Esophagus muscularis mucosa (tissue), 4 donors: ENCODE measurements around the gene DAB1. TPM values are rescaled to one million over a fixed set of nuclear protein-coding genes. Genes with fewer than 3 reads are reported as not detected.

Experiments
- DNase-seq: peaks from one replicate; pipeline ENCODE4 v3.0.0-alpha.2; 2017; ENCODE audit errors: extremely low spot score
- H3K27ac ChIP-seq, 4 donors: fragments of 200-600 bp; sonication (generic); replicated peaks in 1 of 4; 1 replicate in 3 of 4; 2 replicates in 1 of 4; pipeline ENCODE4 v1.5.1; 2016 to 2019; ENCODE audit warnings: mild to moderate bottlenecking in 1 of 4
- H3K27me3 ChIP-seq, 4 donors: fragments of 200-600 bp; sonication (generic); one replicate each; pipeline versions ENCODE4 v1.5.1 to v1.6.0; 2016 to 2019
- H3K36me3 ChIP-seq, 4 donors: fragments of 200-600 bp; sonication (generic); one replicate each; pipeline ENCODE4 v1.5.1; 2016 to 2019
- H3K4me1 ChIP-seq, 4 donors: fragments of 200-600 bp; sonication (generic); one replicate each; pipeline ENCODE4 v1.5.1; 2016 to 2019
- H3K4me3 ChIP-seq, 4 donors: fragments of 200-600 bp; sonication (generic); 1 replicate in 2 of 4; 2 replicates in 2 of 4; pipeline ENCODE4 v1.5.1; 2016 to 2019; ENCODE audit warnings: mild to moderate bottlenecking in 4 of 4, moderate library complexity in 1 of 4
- H3K9me3 ChIP-seq, 4 donors: fragments of 200-600 bp; sonication (generic); 1 replicate in 3 of 4; 2 replicates in 1 of 4; pipeline ENCODE4 v1.5.1; 2016 to 2019
- CTCF ChIP-seq, 3 experiments: fragments of 200-600 bp in 2 of 3; fragments of 450-650 bp in 1 of 3; sonication (generic) in 2 of 3; IDR thresholded peaks; one replicate each; pipeline ENCODE4 v1.5.1; 2017 to 2019; ENCODE audit warnings: antibody characterized with exemption in 3 of 3, mild to moderate bottlenecking in 2 of 3, moderate library complexity in 1 of 3
- EP300 ChIP-seq: sonication (generic); formaldehyde crosslinking; IDR thresholded peaks from one replicate; pipeline ENCODE4 v1.6.1; 2017; ENCODE audit warnings: antibody characterized with exemption
- POLR2A ChIP-seq: fragments of 450-650 bp; IDR thresholded peaks from one replicate; pipeline ENCODE4 v1.6.1; 2017; ENCODE audit warnings: antibody characterized with exemption, moderate library complexity, mild to moderate bottlenecking, low read depth
- POLR2AphosphoS5 ChIP-seq, 2 donors: sonication (generic); formaldehyde crosslinking; IDR thresholded peaks; one replicate each; pipeline ENCODE4 v1.6.1; 2017; ENCODE audit warnings: antibody characterized with exemption in 2 of 2
- WGBS: methylation state at CpG from one replicate; pipeline ENCODE4 v1.1.5; 2018; 5-methylcytosine and 5-hydroxymethylcytosine counted together
- intact Hi-C: fragments of 100-400 bp; cut with DNase I; formaldehyde crosslinking; loops from one replicate; pipeline ENCODE4 v1.15.1; 2023
- total RNA-seq, 4 donors: library from RNA; depleted of rRNA; stranded (reverse); fragments of >200 nt; gene quantifications; one replicate each; pipeline versions ENCODE4 v1.1.0 to v1.2.1, GENCODE V29; 2016

DAB1 gene
- total RNA-seq, 4 donors from 2014 or later: 0.26 to 1.3 (median 0.37) TPM

- 70% methylated on average over 2 of the region's 2 CpGs for WGBS
- Histone ChIP-seq H3K27ac (no peak overlapping the region), H3K4me1 (no peaks in the 10 kb centered on the region), H3K27me3 (no peaks in the 10 kb centered on the region), H3K36me3 (no peaks in the 10 kb centered on the region), H3K4me3 (no peak overlapping the region), H3K9me3 (no peaks in the 10 kb centered on the region)
- intact Hi-C loops: no loop called here
- DNase-seq: no peak
- TF ChIP-seq POLR2AphosphoS5 (IDR thresholded peaks at IDR 0.05) (no peak), CTCF (IDR thresholded peaks at IDR 0.05) (no peak), POLR2A (no peak), EP300 (no peak)
These were observed 45.3 kb downstream of the DAB1 start for GRCh38 chr1:57378534-57378933.

- TF ChIP-seq CTCF (IDR thresholded peaks at IDR 0.05) (no peak), POLR2AphosphoS5 (IDR thresholded peaks at IDR 0.05) (no peak), POLR2A (no peak), EP300 (no peak)
- H3K9me3 ChIP-seq: no peaks in the 10 kb centered on the region
- H3K36me3 ChIP-seq: no peaks in the 10 kb centered on the region
- H3K4me3 ChIP-seq: no peak overlapping the region
- no peak overlapping the region for H3K27ac ChIP-seq
- H3K4me1 ChIP-seq: peaks cover 0 to under 1% (median 0%) of the 10 kb centered on the region in 4 donors
- intact Hi-C loops: no loop called here
- DNase-seq: no peak
- no peaks in the 10 kb centered on the region for H3K27me3 ChIP-seq
- 86% methylated on average over 4 of the region's 4 CpGs for WGBS
These were observed 46.3 kb downstream of the DAB1 start for GRCh38 chr1:57377339-57378139.

- 67% methylated on average over 1 of the region's 1 CpG for WGBS
- Histone ChIP-seq H3K36me3 (no peaks in the 10 kb centered on the region), H3K4me3 (no peak overlapping the region), H3K27ac (no peak overlapping the region), H3K9me3 (no peaks in the 10 kb centered on the region), H3K4me1 (peaks cover 0 to 4% (median 0%) of the 10 kb centered on the region in 4 donors), H3K27me3 (no peaks in the 10 kb centered on the region)
- intact Hi-C loops: no loop called here
- no peak for TF ChIP-seq POLR2A
- TF ChIP-seq POLR2AphosphoS5 (IDR thresholded peaks at IDR 0.05): no peak
- TF ChIP-seq CTCF (IDR thresholded peaks at IDR 0.05): no peak
- no peak for TF ChIP-seq EP300
- no peak for DNase-seq
These were observed 47.8 kb downstream of the DAB1 start for GRCh38 chr1:57376041-57376440.

GRCh38 chr1:57369889-57370288, 54.0 kb downstream of the DAB1 start:
- no peak overlapping the region for H3K4me3 ChIP-seq
- intact Hi-C loops: no loop called here
- no peaks in the 10 kb centered on the region for H3K27me3 ChIP-seq
- TF ChIP-seq CTCF (IDR thresholded peaks at IDR 0.05): no peak
- no peak for TF ChIP-seq EP300
- no peak for TF ChIP-seq POLR2A
- no peak for TF ChIP-seq POLR2AphosphoS5 (IDR thresholded peaks at IDR 0.05)
- DNase-seq: no peak
- H3K9me3 ChIP-seq: no peaks in the 10 kb centered on the region
- no peak overlapping the region for H3K27ac ChIP-seq
- no peaks in the 10 kb centered on the region for H3K36me3 ChIP-seq
- 92% methylated on average over 4 of the region's 4 CpGs for WGBS
- peaks cover 0 to 4% (median 0%) of the 10 kb centered on the region in 4 donors for H3K4me1 ChIP-seq
